ENCODE data around the gene GSTT2B. TPM values are rescaled to one million over a fixed set of nuclear protein-coding genes. Genes with fewer than 3 reads are reported as not detected.
"Not testable (repeated sequence)": the region's sequence is repeated elsewhere in the genome, so short reads cannot be mapped to it uniquely, and the experiment has no call there.

Gene GSTT2B
- total RNA-seq, 2 donors from 2014 or later, result 3.9 to 16.2 TPM

- H3K9me3 ChIP-seq, result no peaks in the 10 kb centered on the region
- H3K36me3 ChIP-seq, result no peaks in the 10 kb centered on the region
- no peak overlapping the region for H3K4me3 ChIP-seq
- intact Hi-C loops (cut with DNase I), result no loop called here
- TF ChIP-seq POLR2A (IDR thresholded peaks at IDR 0.05), result no peak
- TF ChIP-seq CTCF (IDR thresholded peaks at IDR 0.05), result no peak
- no peak for TF ChIP-seq POLR2AphosphoS5 (IDR thresholded peaks at IDR 0.05)
- DNase-seq (ENCODE audit: low spot score), result no peak
- H3K27ac ChIP-seq, result no peak overlapping the region
- WGBS, result 84% methylated on average over 12 of the region's 12 CpGs
- no peaks in the 10 kb centered on the region for H3K4me1 ChIP-seq (replicated peaks)
- H3K27me3 ChIP-seq (replicated peaks; ENCODE audit: insufficient read depth), result no peaks in the 10 kb centered on the region
These were observed 49.5 kb downstream of the GSTT2B start for GRCh38 chr22:23911318-23911980.

- H3K4me1 ChIP-seq (replicated peaks), result no peaks in the 10 kb centered on the region
- intact Hi-C loops (cut with DNase I), result no loop called here
- H3K27ac ChIP-seq, result no peak overlapping the region
- 89% methylated on average over 3 of the region's 3 CpGs for WGBS
- no peaks in the 10 kb centered on the region for H3K27me3 ChIP-seq (replicated peaks; ENCODE audit: insufficient read depth)
- no peaks in the 10 kb centered on the region for H3K9me3 ChIP-seq
- no peak for TF ChIP-seq POLR2AphosphoS5 (IDR thresholded peaks at IDR 0.05)
- H3K36me3 ChIP-seq, result no peaks in the 10 kb centered on the region
- no peak overlapping the region for H3K4me3 ChIP-seq
- no peak for DNase-seq (ENCODE audit: low spot score)
These were observed 50.4 kb downstream of the GSTT2B start for GRCh38 chr22:23910496-23911190.

GRCh38 chr22:23909296-23909898, 51.6 kb downstream of the GSTT2B start:
- Histone ChIP-seq H3K4me3 (no peak overlapping the region), H3K27me3 (replicated peaks; ENCODE audit: insufficient read depth) (no peaks in the 10 kb centered on the region), H3K4me1 (replicated peaks) (no peaks in the 10 kb centered on the region), H3K36me3 (no peaks in the 10 kb centered on the region), H3K27ac (no peak overlapping the region), H3K9me3 (no peaks in the 10 kb centered on the region)
- WGBS, result 40% methylated on average over 6 of the region's 6 CpGs
- TF ChIP-seq CTCF (IDR thresholded peaks at IDR 0.05), result no peak
- TF ChIP-seq POLR2AphosphoS5 (IDR thresholded peaks at IDR 0.05), result no peak
- TF ChIP-seq POLR2A (IDR thresholded peaks at IDR 0.05), result no peak
- intact Hi-C loops (cut with DNase I), result no loop called here
- no peak for DNase-seq (ENCODE audit: low spot score)

GRCh38 chr22:23908587-23909205, 52.3 kb downstream of the GSTT2B start:
- intact Hi-C loops (cut with DNase I), result no loop called here
- Histone ChIP-seq H3K4me3 (no peak overlapping the region), H3K9me3 (no peaks in the 10 kb centered on the region), H3K27me3 (replicated peaks; ENCODE audit: insufficient read depth) (no peaks in the 10 kb centered on the region), H3K4me1 (replicated peaks) (no peaks in the 10 kb centered on the region), H3K27ac (no peak overlapping the region), H3K36me3 (no peaks in the 10 kb centered on the region)
- DNase-seq (ENCODE audit: low spot score), result no peak
- WGBS, result 70% methylated on average over 11 of the region's 11 CpGs
- no peak for TF ChIP-seq POLR2A (IDR thresholded peaks at IDR 0.05)
- no peak for TF ChIP-seq CTCF (IDR thresholded peaks at IDR 0.05)
- no peak for TF ChIP-seq POLR2AphosphoS5 (IDR thresholded peaks at IDR 0.05)

- H3K27me3 ChIP-seq (replicated peaks; ENCODE audit: insufficient read depth); intact Hi-C loops (cut with DNase I); H3K4me3 ChIP-seq; H3K36me3 ChIP-seq; H3K4me1 ChIP-seq (replicated peaks); H3K9me3 ChIP-seq; H3K27ac ChIP-seq; DNase-seq (ENCODE audit: low spot score): not testable (repeated sequence)
- WGBS, result 42% methylated on average over 10 of the region's 10 CpGs
These were observed 53.6 kb downstream of the GSTT2B start for GRCh38 chr22:23907423-23907822.

Other genes starting within 250 kb of the GSTT2B start
- gene ZNF70, start 210.1 kb downstream of the GSTT2B start, total RNA-seq, result 1 to 10 TPM; 5.2 to 8.1 TPM
- not detected for gene VPREB3, start 206.8 kb downstream of the GSTT2B start, total RNA-seq
- gene C22orf15, start 198.2 kb downstream of the GSTT2B start, total RNA-seq, result not detected
- gene CHCHD10, start 193.2 kb downstream of the GSTT2B start, total RNA-seq, result 10 to 100 TPM; 17.3 to 59.3 TPM
- 10 to 100 TPM in 1 of 2 donors, 1 to 10 TPM in 1; 6.3 to 26.6 TPM for gene MMP11, start 188.3 kb downstream of the GSTT2B start, total RNA-seq
- 100 to 1,000 TPM in 1 of 2 donors, 10 to 100 TPM in 1; 77.2 to 136 TPM for gene SMARCB1, start 174.2 kb downstream of the GSTT2B start, total RNA-seq
- gene DERL3, start 122.2 kb downstream of the GSTT2B start, total RNA-seq, result 1 to 10 TPM in 1 of 2 donors, not detected in 1; 6.9 TPM
- 10 to 100 TPM; 15.1 to 27.0 TPM for gene SLC2A11, start 103.3 kb downstream of the GSTT2B start, total RNA-seq
- 100 to 1,000 TPM; 501 to 587 TPM for gene MIF, start 66.8 kb downstream of the GSTT2B start, total RNA-seq
- 1 to 10 TPM in 1 of 2 donors, not detected in 1; 2.2 TPM for gene DDTL, start 5.7 kb upstream of the GSTT2B start, total RNA-seq
- gene DDT, start 13.2 kb upstream of the GSTT2B start, total RNA-seq, result 100 to 1,000 TPM; 131 to 285 TPM
- not detected for gene GSTT2, start 18.9 kb upstream of the GSTT2B start, total RNA-seq
- gene GSTT4, start 44.3 kb upstream of the GSTT2B start, total RNA-seq, result under 1 TPM in 1 of 2 donors, not detected in 1; 0.80 TPM
- 10 to 100 TPM; 41.1 to 85.8 TPM for gene CABIN1, start 50.1 kb upstream of the GSTT2B start, total RNA-seq
- 1 to 10 TPM; 7.8 to 9.3 TPM for gene SUSD2, start 220.3 kb upstream of the GSTT2B start, total RNA-seq